Naive B cell (primary cell): Measurements from ENCODE around the gene SPIB. TPM values are rescaled to one million over a fixed set of nuclear protein-coding genes. Genes with fewer than 3 reads are reported as not detected.
"Not testable (repeated sequence)": the region's sequence is repeated elsewhere in the genome, so short reads cannot be mapped to it uniquely, and the experiment has no call there.

Source experiments
- ATAC-seq, 2 donors: fragments of 150-1000 bp; cut with Tn5 transposase; 2 replicates each; pipeline ENCODE4 v1.10.0; 2021; ENCODE audit warnings: low read depth in 2 of 2, mild to moderate bottlenecking in 2 of 2, moderate library complexity in 2 of 2
- DNase-seq: peaks from one replicate; pipeline ENCODE4 v3.0.0; 2022
- H3K27ac Mint-ChIP-seq, 6 donors: one replicate each; pipeline ENCODE4 v1.8.0; 2020 to 2022; ENCODE audit warnings: mild to moderate bottlenecking in 6 of 6, mixed read lengths in 6 of 6, moderate library complexity in 5 of 6, inconsistent platforms in 2 of 6
- H3K27me3 Mint-ChIP-seq, 3 donors: one replicate each; pipeline ENCODE4 v1.8.0; 2021 to 2022; ENCODE audit warnings: mixed read lengths in 3 of 3, mild to moderate bottlenecking in 1 of 3
- H3K36me3 Mint-ChIP-seq, 2 donors: one replicate each; pipeline ENCODE4 v1.8.0; 2020 to 2022; ENCODE audit warnings: mixed read lengths in 2 of 2, inconsistent platforms in 1 of 2, mild to moderate bottlenecking in 1 of 2
- H3K4me1 Mint-ChIP-seq, 3 donors: one replicate each; pipeline ENCODE4 v1.8.0; 2020 to 2022; ENCODE audit warnings: mixed read lengths in 3 of 3, inconsistent platforms in 1 of 3, mild to moderate bottlenecking in 1 of 3, moderate library complexity in 1 of 3
- H3K4me3 Mint-ChIP-seq, 8 donors: one replicate each; pipeline ENCODE4 v1.8.0; 2020 to 2022; ENCODE audit warnings: mild to moderate bottlenecking in 8 of 8, mixed read lengths in 8 of 8, moderate library complexity in 8 of 8, inconsistent platforms in 2 of 8
- H3K9me3 Mint-ChIP-seq, 7 donors: one replicate each; pipeline ENCODE4 v1.8.0; 2020 to 2022; ENCODE audit warnings: mixed read lengths in 7 of 7, mild to moderate bottlenecking in 5 of 7, inconsistent platforms in 2 of 7, moderate library complexity in 1 of 7
- polyA plus RNA-seq, 6 donors: library from polyadenylated mRNA; unstranded; fragments of 300-500 nt; fragmentation: Illumina TruSeq; gene quantifications; one replicate each; pipeline ENCODE4 v1.2.3, GENCODE V29; 2021; ENCODE audit warnings: low read depth in 6 of 6

SPIB gene
- polyA plus RNA-seq, 6 donors from 2014 or later = 218 to 343 (median 286) TPM

DNA sequence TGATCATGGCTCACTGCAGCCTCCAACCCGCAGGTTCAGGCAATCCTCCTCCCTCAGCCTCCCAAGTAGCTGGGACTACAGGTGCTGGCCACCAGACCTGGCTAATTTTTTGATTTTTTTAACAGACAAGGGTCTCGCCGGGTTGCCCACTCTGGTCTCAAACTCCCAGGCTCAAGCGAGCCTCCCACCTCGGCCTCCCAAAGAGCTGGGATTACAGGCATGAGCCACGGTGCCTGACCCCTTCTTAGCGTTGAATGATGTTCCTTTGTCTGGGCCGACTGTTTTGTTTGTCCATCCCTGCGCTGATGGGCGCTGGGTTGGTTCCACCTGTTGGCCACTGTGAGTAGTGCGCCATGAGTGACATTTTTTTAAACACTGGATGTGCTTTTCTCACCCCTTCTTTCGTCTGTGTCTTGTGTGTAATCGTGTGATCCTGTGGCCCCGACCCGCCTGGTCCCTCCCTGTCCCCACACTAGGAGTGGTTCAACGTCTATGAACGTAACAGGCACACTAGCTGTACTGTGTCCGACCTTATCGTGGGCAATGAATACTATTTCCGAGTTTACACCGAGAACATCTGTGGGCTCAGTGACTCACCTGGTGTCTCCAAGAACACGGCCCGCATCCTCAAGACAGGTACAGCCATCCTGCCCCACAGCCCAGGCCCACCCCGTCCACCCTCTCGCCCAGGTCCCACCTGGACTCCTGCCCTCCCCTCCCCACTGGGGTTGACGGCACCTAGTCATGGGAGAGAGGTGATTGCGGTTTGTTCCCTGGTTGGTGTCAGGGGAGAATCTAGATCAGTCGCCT is 42.5 kb downstream of the SPIB start:
- ATAC-seq = peak; percentile 46 to 53
- Mint-ChIP-seq H3K4me3 (peak overlapping the region; percentile 42 to 90 (median 62)), H3K4me1 (peaks cover 18 to 33% (median 21%) of the 10 kb centered on the region in 3 donors), H3K9me3 (peaks cover 0 to 3% (median 0%) of the 10 kb centered on the region in 7 donors), H3K27ac (peak overlapping the region; percentile 90 to 99 (median 97)), H3K36me3 (peaks cover 0 to 8% of the 10 kb centered on the region in 2 donors), H3K27me3 (no peaks in the 10 kb centered on the region)
- DNase-seq = peak; percentile 66

DNA sequence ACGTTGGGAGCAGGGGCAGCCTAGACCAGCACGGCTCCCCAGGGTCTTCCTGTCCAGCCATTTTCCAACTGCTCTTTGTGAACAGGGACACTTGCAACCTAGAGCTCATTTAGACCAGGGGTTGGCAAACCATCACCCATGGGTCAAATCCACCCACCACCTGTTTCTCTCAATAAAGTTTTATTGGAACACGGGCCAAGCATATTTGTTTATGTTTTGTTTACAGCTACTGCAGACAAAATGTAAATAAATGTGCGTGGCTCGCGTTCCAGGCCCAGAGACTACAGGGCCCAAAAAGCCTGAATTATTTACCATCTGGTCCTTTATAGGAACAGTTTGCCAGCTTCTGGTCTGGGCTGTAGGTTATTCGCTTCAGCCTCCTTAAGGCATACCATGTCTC is 44.2 kb downstream of the SPIB start:
- H3K27me3 Mint-ChIP-seq = no peaks in the 10 kb centered on the region
- ATAC-seq (no peak), DNase-seq (no peak)
- no peak overlapping the region for H3K4me3 Mint-ChIP-seq
- no peaks in the 10 kb centered on the region for H3K36me3 Mint-ChIP-seq
- peak overlapping the region in 2 of 6 donors; percentile 54 to 59 for H3K27ac Mint-ChIP-seq
- no peaks in the 10 kb centered on the region for H3K9me3 Mint-ChIP-seq
- H3K4me1 Mint-ChIP-seq = peaks cover 18 to 28% (median 21%) of the 10 kb centered on the region in 3 donors

DNA sequence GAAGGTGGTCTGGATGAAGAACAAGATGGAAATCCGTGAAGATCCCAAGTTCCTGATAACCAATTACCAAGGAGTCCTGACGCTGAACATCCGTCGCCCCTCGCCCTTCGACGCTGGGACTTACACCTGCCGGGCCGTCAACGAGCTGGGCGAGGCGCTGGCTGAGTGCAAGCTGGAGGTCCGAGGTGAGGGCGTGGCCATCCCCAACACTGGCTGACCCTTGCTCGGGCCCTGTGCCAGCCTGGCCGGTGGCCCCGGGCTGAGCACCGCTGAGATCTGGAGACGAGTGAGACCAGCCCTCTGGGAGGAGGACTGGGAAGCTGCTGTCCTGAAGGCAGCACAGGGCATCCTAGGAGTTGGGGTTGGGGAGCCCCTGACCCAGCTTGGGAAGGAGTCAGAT is 45.6 kb downstream of the SPIB start:
- Mint-ChIP-seq H3K27ac (no peak overlapping the region), H3K9me3 (no peaks in the 10 kb centered on the region), H3K4me1 (peaks cover 18 to 25% (median 21%) of the 10 kb centered on the region in 3 donors), H3K36me3 (no peaks in the 10 kb centered on the region), H3K4me3 (no peak overlapping the region), H3K27me3 (no peaks in the 10 kb centered on the region)
- no peak for ATAC-seq
- DNase-seq = no peak

DNA sequence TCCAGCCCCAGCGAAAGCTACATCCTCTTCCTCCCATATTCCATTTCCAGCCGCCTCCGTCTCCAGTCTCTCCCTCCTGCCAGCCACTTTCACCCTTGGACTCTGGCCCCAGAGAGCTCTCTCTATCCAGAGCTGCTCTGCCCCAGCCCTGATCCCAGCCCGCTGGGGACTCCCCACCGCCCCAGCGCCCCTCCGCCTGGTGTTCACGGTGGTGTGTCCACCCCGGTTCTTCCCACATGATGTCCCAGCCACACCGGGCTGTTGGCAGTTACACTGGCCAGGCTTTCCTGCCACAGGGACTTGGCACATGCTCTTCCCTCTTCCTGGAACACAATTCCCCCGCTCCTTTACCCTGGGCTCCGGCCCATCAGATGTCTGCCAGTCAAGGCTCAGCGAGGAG is 46.3 kb downstream of the SPIB start:
- ATAC-seq (no peak), DNase-seq (no peak)
- Mint-ChIP-seq H3K27me3 (no peaks in the 10 kb centered on the region), H3K4me3 (no peak overlapping the region), H3K27ac (no peak overlapping the region), H3K9me3 (no peaks in the 10 kb centered on the region), H3K36me3 (no peaks in the 10 kb centered on the region), H3K4me1 (peaks cover 11 to 19% (median 14%) of the 10 kb centered on the region in 3 donors)

DNA sequence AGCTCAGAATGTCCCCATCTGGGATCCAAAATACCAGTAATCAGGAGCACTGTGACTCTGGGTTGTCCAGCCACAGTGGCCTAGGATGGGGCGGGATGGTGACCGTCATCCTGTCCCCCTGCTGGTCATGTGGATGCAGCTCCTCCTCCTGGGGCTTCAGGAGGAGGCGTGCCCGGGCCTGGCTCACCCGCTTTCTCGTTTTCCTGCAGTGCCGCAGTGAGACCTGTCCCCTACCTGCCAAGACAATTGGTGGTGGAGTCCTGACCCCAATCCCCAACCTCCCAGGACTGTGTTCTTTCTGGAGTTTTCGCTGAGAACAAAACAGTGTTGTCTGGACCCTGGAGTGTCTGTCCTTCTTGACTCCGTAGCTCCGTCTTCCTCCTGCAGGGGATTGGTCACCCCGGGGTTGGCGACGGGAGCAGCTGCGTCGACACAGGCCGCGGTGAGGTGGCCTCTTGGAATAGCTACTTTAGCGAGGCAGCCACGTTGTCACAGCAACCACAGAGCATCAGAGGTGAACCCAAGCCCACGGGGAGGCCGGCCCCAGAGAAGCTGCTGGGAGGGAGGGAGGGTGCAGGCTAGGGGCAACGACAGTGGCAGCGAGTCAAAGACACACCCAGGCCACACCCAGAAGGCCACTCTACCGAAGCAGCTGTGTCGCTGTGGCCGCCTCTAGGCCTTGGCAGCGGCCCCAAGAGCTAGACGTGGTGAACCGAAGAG is 47.4 kb downstream of the SPIB start:
- H3K27ac Mint-ChIP-seq = peak overlapping the region in 1 of 6 donors; percentile 54
- DNase-seq (no peak), ATAC-seq (no peak)
- H3K9me3 Mint-ChIP-seq = no peaks in the 10 kb centered on the region
- H3K4me3 Mint-ChIP-seq = no peak overlapping the region
- no peaks in the 10 kb centered on the region for H3K36me3 Mint-ChIP-seq
- H3K27me3 Mint-ChIP-seq = no peaks in the 10 kb centered on the region
- H3K4me1 Mint-ChIP-seq = peaks cover 4 to 7% (median 5%) of the 10 kb centered on the region in 3 donors

DNA sequence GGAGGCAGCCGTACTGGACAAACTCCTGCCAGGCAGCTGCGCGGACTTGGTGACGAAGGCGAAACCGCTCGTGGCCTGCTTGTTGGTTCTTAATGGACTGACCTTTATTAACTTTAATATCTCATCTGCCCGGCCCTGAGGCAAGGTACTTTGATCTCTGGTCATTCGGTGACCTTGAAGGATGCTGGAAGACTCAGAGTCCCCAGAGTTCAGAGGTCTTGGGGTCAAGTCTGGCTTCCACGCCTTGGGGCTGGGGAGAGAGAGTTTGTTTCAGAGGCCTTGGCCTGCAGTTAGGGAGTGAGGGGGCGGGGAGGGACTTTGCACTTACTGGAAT is 47.9 kb downstream of the SPIB start:
- Mint-ChIP-seq H3K27me3 (no peaks in the 10 kb centered on the region), H3K36me3 (no peaks in the 10 kb centered on the region), H3K9me3 (no peaks in the 10 kb centered on the region), H3K27ac (no peak overlapping the region), H3K4me3 (no peak overlapping the region), H3K4me1 (peaks cover 0 to 2% (median 0%) of the 10 kb centered on the region in 3 donors)
- ATAC-seq (no peak), DNase-seq (no peak)

DNA sequence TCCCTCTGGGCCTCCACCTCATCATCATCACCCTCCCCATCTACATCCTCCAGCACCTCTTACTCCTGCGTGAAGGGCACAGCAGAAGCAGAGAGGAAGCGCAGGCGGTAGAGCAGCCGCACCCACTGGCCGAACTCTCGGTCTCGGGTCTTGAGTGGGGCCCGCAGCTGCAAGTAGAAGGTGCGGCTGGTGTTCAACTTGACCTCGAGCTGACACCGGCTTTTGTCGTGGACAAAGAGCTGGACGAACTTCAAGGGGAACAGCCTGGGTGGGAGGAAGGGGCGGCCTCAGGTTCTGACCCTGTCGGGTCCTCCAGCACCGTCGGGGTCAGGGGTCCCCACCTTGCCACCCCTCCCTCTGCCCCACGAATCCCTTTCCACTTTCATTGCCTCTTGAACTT is 48.8 kb downstream of the SPIB start:
- Mint-ChIP-seq H3K27ac (peak overlapping the region in 3 of 6 donors; percentile 55 to 66 (median 56)), H3K36me3 (no peaks in the 10 kb centered on the region), H3K4me3 (no peak overlapping the region), H3K9me3 (no peaks in the 10 kb centered on the region), H3K27me3 (no peaks in the 10 kb centered on the region), H3K4me1 (no peaks in the 10 kb centered on the region)
- DNase-seq = no peak
- no peak for ATAC-seq

DNA sequence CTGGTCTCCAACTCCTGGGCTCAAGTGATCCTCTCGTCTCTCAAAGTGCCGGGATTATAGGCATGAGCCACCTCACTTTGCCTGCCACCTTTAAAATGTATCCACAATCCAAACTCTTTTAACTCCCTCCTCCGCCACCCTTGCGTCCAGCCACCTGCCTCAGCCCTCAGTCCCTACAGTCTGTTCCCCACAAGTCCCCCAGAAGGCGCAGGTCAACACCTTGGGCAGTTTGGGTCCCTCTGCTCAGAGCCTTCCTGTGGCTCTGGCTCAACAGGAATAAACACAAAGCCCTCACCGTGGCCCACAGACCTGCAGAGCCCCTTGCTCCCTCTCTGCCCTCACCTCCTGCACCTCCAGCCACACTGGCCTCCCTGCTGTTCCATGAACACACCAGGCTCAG is 50.1 kb downstream of the SPIB start:
- no peaks in the 10 kb centered on the region for H3K4me1 Mint-ChIP-seq
- H3K27ac Mint-ChIP-seq = peak overlapping the region in 2 of 6 donors; percentile 29 to 55

DNA sequence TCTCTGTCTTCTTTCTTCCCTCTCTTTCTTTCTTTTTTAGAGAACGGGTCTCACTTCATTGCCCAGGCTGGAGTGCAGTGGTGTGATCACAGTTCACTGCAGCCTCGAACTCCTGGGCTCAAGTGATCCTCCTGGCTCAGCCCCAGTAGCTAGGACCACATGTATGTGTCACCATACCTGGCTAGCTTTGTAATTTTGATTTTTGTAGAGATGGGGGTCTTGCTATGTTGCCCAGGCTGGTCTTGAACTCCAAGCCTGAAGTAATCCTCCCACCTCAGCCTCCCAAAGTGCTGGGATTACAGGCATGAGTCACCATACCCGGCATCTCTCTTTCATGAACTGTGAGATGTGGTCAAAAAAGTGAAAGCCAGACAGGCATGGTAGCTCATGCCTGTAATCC is 54.6 kb downstream of the SPIB start:
- not testable (repeated sequence) for H3K9me3 Mint-ChIP-seq, ATAC-seq, H3K4me3 Mint-ChIP-seq, H3K36me3 Mint-ChIP-seq, H3K27me3 Mint-ChIP-seq, DNase-seq
- Mint-ChIP-seq H3K27ac (peak overlapping the region in 2 of 6 donors; percentile 86 to 89), H3K4me1 (peaks cover 21 to 38% (median 23%) of the 10 kb centered on the region in 3 donors)

More for the DNA sequence above, 50.1 kb downstream of the SPIB start:
- H3K27me3 Mint-ChIP-seq = no peaks in the 10 kb centered on the region
- ATAC-seq (no peak), DNase-seq (no peak)
- no peaks in the 10 kb centered on the region for H3K36me3 Mint-ChIP-seq
- H3K4me3 Mint-ChIP-seq = no peak overlapping the region
- H3K9me3 Mint-ChIP-seq = no peaks in the 10 kb centered on the region

DNA sequence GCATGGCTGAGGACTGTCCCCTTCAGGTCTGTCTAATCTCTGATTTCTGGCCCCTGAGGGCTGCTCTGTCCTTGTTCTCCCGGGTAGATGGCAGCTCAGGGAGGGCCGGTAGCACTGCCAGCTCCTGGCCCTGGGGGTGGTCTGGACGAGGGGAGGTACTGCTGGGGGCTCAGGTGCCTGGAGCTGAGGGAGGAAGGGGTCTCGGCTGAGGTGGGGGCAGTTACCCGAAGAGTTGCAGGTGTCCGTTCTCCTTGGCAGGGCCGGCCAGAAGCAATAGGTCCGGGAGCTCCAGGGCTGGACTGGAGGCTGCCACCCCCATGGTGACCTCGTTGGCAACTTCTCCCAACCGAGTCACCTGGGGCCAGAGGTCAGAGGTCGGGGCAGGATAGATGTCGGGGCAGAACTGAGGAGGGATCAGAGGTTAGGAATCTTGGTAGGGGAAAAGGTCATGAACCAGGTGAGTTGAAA is 56.4 kb downstream of the SPIB start:
- H3K27me3 Mint-ChIP-seq = no peaks in the 10 kb centered on the region
- H3K4me3 Mint-ChIP-seq = peak overlapping the region in 7 of 8 donors; percentile 50 to 99 (median 85)
- H3K9me3 Mint-ChIP-seq = peaks cover 0 to 4% (median 0%) of the 10 kb centered on the region in 7 donors
- H3K27ac Mint-ChIP-seq = peak overlapping the region; percentile 93 to 99 (median 99)
- H3K4me1 Mint-ChIP-seq = peaks cover 27 to 46% (median 28%) of the 10 kb centered on the region in 3 donors
- DNase-seq (no peak), ATAC-seq (no peak)
- peaks cover 0 to 7% of the 10 kb centered on the region in 2 donors for H3K36me3 Mint-ChIP-seq

DNA sequence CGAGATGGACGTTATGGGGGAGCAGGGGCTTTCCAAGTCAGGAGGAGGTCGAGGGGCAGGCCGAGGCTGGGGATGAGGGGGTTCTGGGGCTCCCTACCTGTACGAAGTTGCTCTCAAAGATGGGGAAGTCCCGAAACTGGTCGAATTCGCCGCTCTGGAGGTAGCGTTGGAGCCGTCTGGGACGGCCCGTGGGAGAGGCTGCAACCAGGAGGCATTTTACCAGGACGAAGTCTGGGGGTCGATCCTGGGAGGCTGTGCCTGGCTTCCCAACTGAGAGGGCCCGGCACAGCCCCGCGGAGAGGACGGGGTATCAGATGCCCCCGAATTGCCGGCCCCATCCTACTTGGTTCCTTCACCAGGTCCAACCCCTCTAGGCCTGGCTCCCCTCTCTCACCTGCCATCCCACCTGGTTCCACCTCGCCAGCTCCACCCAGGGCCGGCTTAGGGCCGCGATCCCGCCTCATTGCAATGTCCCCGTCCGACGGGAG is 57.0 kb downstream of the SPIB start:
- Mint-ChIP-seq H3K27ac (peak overlapping the region; percentile 93 to 99 (median 99)), H3K9me3 (peaks cover 0 to 4% (median 0%) of the 10 kb centered on the region in 7 donors), H3K36me3 (peaks cover 0 to 9% of the 10 kb centered on the region in 2 donors), H3K4me1 (peaks cover 27 to 46% (median 28%) of the 10 kb centered on the region in 3 donors), H3K4me3 (peak overlapping the region; percentile 96 to 99 (median 98)), H3K27me3 (no peaks in the 10 kb centered on the region)
- ATAC-seq (no peak), DNase-seq (no peak)

DNA sequence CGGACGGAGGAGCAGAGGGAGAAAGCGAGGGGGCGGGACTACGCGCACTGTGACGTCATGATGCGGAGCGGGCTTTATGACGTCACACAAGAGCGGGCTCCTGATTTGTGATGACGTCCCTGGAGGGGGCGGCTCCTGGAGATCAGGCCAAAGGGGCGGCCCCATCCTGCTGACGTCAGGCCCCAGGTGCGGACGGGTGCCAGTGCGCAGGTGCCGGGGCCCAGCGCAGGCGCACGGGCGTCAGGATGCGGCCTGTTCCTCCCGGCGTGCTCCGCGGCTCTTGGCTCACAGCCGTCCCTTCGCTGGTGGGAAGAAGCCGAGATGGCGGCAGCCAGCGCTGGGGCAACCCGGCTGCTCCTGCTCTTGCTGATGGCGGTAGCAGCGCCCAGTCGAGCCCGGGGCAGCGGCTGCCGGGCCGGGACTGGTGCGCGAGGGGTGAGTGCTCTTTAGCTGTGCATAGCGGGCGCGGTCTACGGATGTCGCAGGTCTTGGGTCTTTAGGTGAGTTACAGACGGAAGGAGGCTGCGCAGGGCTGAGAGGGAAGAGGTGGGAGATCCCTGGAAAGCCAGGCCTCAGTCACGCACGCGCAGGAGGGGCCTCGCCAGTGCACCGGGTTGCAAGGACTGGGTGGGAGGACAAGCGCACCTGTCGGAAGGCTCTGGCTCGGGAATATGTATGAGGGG is 57.6 kb downstream of the SPIB start, which contains the start of the genes EMC10 and GARIN5A:
Gene EMC10, plus strand, starts transcription at position 284 of the 683 bp plus-strand sequence. Its CDS starts 38 bp downstream, at position 322.
Gene GARIN5A, minus strand, starts transcription at position 625 of the 683 bp plus-strand sequence. Its CDS starts 460 bp downstream, at position 165.
- peak; percentile 97 for DNase-seq
- Mint-ChIP-seq H3K27me3 (no peaks in the 10 kb centered on the region), H3K9me3 (peaks cover 0 to 4% (median 0%) of the 10 kb centered on the region in 7 donors), H3K4me3 (peak within 1 kb of the TSS; percentile 96 to 99 (median 98)), H3K4me1 (peaks cover 29 to 46% (median 33%) of the 10 kb centered on the region in 3 donors), H3K36me3 (peaks cover 0 to 14% of the 10 kb centered on the region in 2 donors), H3K27ac (peak within 1 kb of the TSS; percentile 93 to 99 (median 99))
- ATAC-seq = peak; percentile 93 to 95

DNA sequence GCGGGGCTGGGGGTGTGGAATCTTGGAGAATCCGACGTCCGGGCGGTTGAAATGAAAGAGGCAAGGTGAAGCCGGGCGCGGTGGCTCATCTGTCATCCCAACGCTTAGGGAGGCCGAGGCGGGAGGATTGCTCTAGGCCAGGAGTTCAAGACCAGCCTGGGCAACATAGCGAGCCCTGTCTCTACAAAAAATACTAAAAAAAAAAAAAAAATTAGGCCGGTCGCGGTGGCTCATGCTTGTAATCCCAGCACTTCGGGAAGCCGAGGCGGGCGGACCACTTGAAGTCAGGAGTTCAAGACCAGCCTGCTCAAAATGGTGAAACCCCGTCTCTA is 58.1 kb downstream of the SPIB start:
- ATAC-seq (no peak), DNase-seq (no peak)
- Mint-ChIP-seq H3K4me1 (peaks cover 29 to 46% (median 34%) of the 10 kb centered on the region in 3 donors), H3K27ac (peak overlapping the region; percentile 93 to 99 (median 98)), H3K36me3 (peaks cover 0 to 14% of the 10 kb centered on the region in 2 donors), H3K27me3 (no peaks in the 10 kb centered on the region), H3K9me3 (peaks cover 0 to 4% (median 0%) of the 10 kb centered on the region in 7 donors), H3K4me3 (peak overlapping the region; percentile 96 to 99 (median 98))
